Measurements from ENCODE around the gene CACNG4. TPM values are rescaled to one million over a fixed set of nuclear protein-coding genes. Genes with fewer than 3 reads are reported as not detected.

Gene CACNG4
- total and polyA plus RNA-seq, 2 experiments from 2014 or later: 1.6 to 4.1 TPM

DNA sequence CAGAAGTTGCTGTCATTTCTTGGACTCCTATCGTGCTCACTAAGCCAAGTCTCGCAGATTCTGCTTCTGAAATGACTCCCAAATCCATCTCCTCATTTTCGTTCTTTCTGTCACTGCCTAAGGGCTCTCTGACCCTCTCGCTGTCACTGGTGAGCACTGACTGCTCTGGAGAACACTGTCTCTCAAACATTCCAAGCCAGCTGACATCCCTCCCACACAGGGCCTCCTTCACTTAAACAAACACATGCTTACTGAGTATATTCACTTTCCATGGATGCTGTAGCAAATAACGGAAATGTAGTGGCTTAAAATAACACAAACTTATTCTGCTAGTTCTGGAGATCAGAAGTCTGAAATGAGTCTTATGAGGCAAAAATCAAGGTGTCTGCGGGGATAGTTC, 98.6 kb downstream of the CACNG4 start:
- Histone ChIP-seq H2AFZ (no peak overlapping the region), H3K9me2 (ENCODE audit: insufficient read depth) (no peaks in the 10 kb centered on the region), H3K27me3 (ENCODE audit: insufficient read depth) (no peaks in the 10 kb centered on the region), H3F3A (replicated peaks; ENCODE audit: low read depth) (no peaks in the 10 kb centered on the region), H3K79me2 (replicated peaks; ENCODE audit: insufficient read depth) (no peaks in the 10 kb centered on the region), H3K4me2 (no peak overlapping the region), H3K4me1 (ENCODE audit: insufficient read depth) (no peaks in the 10 kb centered on the region), H4K20me1 (replicated peaks; ENCODE audit: insufficient read depth) (no peaks in the 10 kb centered on the region), H3K27ac (ENCODE audit: low read depth) (no peak overlapping the region), H3K4me3 (no peak overlapping the region), H3K36me3 (ENCODE audit: insufficient read depth) (no peaks in the 10 kb centered on the region)
- DNase-seq (ENCODE audit: low spot score): no peak
- H3K4me1 Mint-ChIP-seq: no peaks in the 10 kb centered on the region
- no peak overlapping the region for H3K27ac Mint-ChIP-seq
- H3K27me3 Mint-ChIP-seq (ENCODE audit: insufficient read depth, low read depth, poor library complexity): peaks cover 5% of the 10 kb centered on the region
- H3K4me3 Mint-ChIP-seq: no peak overlapping the region
- H3K9me3 Mint-ChIP-seq: peaks cover 9% of the 10 kb centered on the region
- no peak for ATAC-seq
- TF ChIP-seq ZNF331 (CRISPR knock-in tag; IDR thresholded peaks at IDR 0.05; ENCODE audit: low read depth) (no peak), STAT1 (IDR thresholded peaks at IDR 0.05; ENCODE audit: unreplicated experiment) (no peak), EZH2phosphoT487 (IDR thresholded peaks at IDR 0.05; ENCODE audit: unreplicated experiment) (no peak), EZH2 (IDR thresholded peaks at IDR 0.05; ENCODE audit: low read depth, unreplicated experiment) (no peak), POLR2AphosphoS5 (IDR thresholded peaks at IDR 0.05; ENCODE audit: low read depth) (no peak), CREB1 (CRISPR knock-in tag; IDR thresholded peaks at IDR 0.05; ENCODE audit: low read depth) (no peak), JUNB (IDR thresholded peaks at IDR 0.05; ENCODE audit: unreplicated experiment) (no peak), NANOG (IDR thresholded peaks at IDR 0.05; ENCODE audit: borderline replicate concordance) (no peak)
- TF ChIP-seq, protein P1, sequence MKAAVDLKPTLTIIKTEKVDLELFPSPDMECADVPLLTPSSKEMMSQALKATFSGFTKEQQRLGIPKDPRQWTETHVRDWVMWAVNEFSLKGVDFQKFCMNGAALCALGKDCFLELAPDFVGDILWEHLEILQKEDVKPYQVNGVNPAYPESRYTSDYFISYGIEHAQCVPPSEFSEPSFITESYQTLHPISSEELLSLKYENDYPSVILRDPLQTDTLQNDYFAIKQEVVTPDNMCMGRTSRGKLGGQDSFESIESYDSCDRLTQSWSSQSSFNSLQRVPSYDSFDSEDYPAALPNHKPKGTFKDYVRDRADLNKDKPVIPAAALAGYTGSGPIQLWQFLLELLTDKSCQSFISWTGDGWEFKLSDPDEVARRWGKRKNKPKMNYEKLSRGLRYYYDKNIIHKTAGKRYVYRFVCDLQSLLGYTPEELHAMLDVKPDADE (IDR thresholded peaks at IDR 0.05): no peak
- TF ChIP-seq, protein P2, sequence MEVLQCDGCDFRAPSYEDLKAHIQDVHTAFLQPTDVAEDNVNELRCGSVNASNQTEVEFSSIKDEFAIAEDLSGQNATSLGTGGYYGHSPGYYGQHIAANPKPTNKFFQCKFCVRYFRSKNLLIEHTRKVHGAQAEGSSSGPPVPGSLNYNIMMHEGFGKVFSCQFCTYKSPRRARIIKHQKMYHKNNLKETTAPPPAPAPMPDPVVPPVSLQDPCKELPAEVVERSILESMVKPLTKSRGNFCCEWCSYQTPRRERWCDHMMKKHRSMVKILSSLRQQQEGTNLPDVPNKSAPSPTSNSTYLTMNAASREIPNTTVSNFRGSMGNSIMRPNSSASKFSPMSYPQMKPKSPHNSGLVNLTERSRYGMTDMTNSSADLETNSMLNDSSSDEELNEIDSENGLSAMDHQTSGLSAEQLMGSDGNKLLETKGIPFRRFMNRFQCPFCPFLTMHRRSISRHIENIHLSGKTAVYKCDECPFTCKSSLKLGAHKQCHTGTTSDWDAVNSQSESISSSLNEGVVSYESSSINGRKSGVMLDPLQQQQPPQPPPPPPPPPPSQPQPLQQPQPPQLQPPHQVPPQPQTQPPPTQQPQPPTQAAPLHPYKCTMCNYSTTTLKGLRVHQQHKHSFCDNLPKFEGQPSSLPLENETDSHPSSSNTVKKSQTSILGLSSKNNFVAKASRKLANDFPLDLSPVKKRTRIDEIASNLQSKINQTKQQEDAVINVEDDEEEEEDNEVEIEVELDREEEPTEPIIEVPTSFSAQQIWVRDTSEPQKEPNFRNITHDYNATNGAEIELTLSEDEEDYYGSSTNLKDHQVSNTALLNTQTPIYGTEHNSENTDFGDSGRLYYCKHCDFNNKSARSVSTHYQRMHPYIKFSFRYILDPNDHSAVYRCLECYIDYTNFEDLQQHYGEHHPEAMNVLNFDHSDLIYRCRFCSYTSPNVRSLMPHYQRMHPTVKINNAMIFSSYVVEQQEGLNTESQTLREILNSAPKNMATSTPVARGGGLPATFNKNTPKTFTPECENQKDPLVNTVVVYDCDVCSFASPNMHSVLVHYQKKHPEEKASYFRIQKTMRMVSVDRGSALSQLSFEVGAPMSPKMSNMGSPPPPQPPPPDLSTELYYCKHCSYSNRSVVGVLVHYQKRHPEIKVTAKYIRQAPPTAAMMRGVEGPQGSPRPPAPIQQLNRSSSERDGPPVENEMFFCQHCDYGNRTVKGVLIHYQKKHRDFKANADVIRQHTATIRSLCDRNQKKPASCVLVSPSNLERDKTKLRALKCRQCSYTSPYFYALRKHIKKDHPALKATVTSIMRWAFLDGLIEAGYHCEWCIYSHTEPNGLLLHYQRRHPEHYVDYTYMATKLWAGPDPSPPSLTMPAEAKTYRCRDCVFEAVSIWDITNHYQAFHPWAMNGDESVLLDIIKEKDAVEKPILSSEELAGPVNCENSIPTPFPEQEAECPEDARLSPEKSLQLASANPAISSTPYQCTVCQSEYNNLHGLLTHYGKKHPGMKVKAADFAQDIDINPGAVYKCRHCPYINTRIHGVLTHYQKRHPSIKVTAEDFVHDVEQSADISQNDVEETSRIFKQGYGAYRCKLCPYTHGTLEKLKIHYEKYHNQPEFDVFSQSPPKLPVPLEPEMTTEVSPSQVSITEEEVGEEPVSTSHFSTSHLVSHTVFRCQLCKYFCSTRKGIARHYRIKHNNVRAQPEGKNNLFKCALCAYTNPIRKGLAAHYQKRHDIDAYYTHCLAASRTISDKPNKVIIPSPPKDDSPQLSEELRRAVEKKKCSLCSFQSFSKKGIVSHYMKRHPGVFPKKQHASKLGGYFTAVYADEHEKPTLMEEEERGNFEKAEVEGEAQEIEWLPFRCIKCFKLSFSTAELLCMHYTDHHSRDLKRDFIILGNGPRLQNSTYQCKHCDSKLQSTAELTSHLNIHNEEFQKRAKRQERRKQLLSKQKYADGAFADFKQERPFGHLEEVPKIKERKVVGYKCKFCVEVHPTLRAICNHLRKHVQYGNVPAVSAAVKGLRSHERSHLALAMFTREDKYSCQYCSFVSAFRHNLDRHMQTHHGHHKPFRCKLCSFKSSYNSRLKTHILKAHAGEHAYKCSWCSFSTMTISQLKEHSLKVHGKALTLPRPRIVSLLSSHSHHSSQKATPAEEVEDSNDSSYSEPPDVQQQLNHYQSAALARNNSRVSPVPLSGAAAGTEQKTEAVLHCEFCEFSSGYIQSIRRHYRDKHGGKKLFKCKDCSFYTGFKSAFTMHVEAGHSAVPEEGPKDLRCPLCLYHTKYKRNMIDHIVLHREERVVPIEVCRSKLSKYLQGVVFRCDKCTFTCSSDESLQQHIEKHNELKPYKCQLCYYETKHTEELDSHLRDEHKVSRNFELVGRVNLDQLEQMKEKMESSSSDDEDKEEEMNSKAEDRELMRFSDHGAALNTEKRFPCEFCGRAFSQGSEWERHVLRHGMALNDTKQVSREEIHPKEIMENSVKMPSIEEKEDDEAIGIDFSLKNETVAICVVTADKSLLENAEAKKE (CRISPR knock-in tag; IDR thresholded peaks at IDR 0.05): no peak
- TF ChIP-seq, protein P3, sequence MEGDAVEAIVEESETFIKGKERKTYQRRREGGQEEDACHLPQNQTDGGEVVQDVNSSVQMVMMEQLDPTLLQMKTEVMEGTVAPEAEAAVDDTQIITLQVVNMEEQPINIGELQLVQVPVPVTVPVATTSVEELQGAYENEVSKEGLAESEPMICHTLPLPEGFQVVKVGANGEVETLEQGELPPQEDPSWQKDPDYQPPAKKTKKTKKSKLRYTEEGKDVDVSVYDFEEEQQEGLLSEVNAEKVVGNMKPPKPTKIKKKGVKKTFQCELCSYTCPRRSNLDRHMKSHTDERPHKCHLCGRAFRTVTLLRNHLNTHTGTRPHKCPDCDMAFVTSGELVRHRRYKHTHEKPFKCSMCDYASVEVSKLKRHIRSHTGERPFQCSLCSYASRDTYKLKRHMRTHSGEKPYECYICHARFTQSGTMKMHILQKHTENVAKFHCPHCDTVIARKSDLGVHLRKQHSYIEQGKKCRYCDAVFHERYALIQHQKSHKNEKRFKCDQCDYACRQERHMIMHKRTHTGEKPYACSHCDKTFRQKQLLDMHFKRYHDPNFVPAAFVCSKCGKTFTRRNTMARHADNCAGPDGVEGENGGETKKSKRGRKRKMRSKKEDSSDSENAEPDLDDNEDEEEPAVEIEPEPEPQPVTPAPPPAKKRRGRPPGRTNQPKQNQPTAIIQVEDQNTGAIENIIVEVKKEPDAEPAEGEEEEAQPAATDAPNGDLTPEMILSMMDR (conservative IDR thresholded peaks at IDR 0.05; ENCODE audit: low read depth in 2 of 2): no peak
- TF ChIP-seq, protein P4, sequence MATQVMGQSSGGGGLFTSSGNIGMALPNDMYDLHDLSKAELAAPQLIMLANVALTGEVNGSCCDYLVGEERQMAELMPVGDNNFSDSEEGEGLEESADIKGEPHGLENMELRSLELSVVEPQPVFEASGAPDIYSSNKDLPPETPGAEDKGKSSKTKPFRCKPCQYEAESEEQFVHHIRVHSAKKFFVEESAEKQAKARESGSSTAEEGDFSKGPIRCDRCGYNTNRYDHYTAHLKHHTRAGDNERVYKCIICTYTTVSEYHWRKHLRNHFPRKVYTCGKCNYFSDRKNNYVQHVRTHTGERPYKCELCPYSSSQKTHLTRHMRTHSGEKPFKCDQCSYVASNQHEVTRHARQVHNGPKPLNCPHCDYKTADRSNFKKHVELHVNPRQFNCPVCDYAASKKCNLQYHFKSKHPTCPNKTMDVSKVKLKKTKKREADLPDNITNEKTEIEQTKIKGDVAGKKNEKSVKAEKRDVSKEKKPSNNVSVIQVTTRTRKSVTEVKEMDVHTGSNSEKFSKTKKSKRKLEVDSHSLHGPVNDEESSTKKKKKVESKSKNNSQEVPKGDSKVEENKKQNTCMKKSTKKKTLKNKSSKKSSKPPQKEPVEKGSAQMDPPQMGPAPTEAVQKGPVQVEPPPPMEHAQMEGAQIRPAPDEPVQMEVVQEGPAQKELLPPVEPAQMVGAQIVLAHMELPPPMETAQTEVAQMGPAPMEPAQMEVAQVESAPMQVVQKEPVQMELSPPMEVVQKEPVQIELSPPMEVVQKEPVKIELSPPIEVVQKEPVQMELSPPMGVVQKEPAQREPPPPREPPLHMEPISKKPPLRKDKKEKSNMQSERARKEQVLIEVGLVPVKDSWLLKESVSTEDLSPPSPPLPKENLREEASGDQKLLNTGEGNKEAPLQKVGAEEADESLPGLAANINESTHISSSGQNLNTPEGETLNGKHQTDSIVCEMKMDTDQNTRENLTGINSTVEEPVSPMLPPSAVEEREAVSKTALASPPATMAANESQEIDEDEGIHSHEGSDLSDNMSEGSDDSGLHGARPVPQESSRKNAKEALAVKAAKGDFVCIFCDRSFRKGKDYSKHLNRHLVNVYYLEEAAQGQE (IDR thresholded peaks at IDR 0.05; ENCODE audit: unreplicated experiment): no peak
- no peaks in the 10 kb centered on the region for H3K36me3 Mint-ChIP-seq (ENCODE audit: low read depth)

All from GM23338 (cell line).